OCI-LY7 (cell line): ENCODE measurements around the gene TRIM41.

Experiments used
- EZH2phosphoT487 ChIP-seq: fragments of 200-600 bp; sonication (generic); IDR thresholded peaks from 2 replicates; pipeline ENCODE4 v1.6.1; 2018; ENCODE audit warnings: low read depth, borderline replicate concordance, mild to moderate bottlenecking, mixed run types, antibody characterized with exemption, low read length, moderate library complexity, mixed read lengths
- TF ChIP-seq, protein P1 (sequence below): fragments of 200-600 bp; sonication (generic); conservative IDR thresholded peaks from 2 replicates; pipeline ENCODE4 v1.5.1; 2014; ENCODE audit warnings: mild to moderate bottlenecking, antibody characterized with exemption, low read length, moderate library complexity, mixed read lengths

DNA sequence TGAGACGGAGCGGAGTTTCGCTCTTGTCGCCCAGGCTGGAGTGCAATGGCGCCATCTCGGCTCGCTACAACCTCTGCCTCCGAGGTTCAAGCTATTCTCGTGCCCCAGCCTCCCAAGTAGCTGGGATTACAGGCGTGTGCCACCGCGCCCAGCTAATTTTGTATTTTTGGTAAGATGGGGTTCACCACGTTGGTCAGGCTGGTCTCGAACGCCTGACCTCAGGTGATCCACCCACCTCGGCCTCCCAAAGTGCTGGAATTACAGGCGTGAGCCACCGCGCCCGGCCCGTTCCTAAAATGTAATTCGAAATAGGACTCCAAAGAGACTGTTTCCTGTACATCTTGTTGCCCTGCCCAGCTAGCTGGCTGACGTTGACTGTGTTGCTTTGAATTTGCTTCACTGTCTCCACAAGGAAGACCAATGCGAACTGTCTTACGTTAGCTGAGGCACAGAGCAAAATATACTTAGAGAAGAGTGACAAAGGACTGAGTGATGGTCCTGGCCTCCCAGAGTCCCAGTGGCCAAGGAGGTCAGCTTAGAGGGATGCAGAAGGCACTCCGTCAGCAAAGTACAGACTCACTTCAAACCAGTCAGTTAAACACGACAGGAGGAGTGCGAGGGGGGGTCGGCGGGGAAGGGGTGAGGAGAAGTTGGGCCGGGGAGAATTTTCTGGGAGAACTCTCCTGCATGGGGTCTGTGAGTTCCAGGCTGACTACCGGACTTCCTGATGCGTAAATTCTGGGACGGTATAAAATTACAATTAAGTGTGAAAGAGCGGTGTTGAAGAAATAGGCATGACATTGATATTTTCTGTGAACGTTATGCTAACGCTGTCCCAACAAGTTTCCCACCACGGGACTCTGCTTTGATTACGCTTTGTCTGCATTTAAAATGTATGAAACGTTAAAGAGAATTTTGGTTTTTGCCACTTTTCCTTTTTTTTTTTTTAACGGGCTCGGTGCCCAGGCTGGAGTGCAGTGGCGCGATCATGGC lies 6.8 kb upstream of the TRIM41 start:
- TF ChIP-seq, protein P1, sequence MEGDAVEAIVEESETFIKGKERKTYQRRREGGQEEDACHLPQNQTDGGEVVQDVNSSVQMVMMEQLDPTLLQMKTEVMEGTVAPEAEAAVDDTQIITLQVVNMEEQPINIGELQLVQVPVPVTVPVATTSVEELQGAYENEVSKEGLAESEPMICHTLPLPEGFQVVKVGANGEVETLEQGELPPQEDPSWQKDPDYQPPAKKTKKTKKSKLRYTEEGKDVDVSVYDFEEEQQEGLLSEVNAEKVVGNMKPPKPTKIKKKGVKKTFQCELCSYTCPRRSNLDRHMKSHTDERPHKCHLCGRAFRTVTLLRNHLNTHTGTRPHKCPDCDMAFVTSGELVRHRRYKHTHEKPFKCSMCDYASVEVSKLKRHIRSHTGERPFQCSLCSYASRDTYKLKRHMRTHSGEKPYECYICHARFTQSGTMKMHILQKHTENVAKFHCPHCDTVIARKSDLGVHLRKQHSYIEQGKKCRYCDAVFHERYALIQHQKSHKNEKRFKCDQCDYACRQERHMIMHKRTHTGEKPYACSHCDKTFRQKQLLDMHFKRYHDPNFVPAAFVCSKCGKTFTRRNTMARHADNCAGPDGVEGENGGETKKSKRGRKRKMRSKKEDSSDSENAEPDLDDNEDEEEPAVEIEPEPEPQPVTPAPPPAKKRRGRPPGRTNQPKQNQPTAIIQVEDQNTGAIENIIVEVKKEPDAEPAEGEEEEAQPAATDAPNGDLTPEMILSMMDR: no peak
- TF ChIP-seq EZH2phosphoT487: no peak
